ENCODE data around the gene CCDC3.

- no peak for TF ChIP-seq EZH2phosphoT487 (IDR thresholded peaks at IDR 0.05; ENCODE audit: insufficient read depth, low read depth)
- no peak for TF ChIP-seq EZH2 (IDR thresholded peaks at IDR 0.05; ENCODE audit: insufficient read depth, poor library complexity, severe bottlenecking)
These were observed 30.3 kb downstream of the CCDC3 start for GRCh38 chr10:12971001-12971788.
